ENCODE results near the gene ARHGEF10L.
"Not testable (repeated sequence)": the region's sequence is repeated elsewhere in the genome, so short reads cannot be mapped to it uniquely, and the experiment has no call there.

The ARHGEF10L gene

GRCh38 chr1:17539477-17540254 lies at the start of gene ARHGEF10L:
Gene ARHGEF10L (plus strand): TSS chr1:17539698. CDS start chr1:17580596, 40,898 bp downstream.
- DNase-seq, result no peak

GRCh38 chr1:17489768-17490417 lies 49.6 kb upstream of the ARHGEF10L start:
- not testable (repeated sequence) for DNase-seq

GRCh38 chr1:17490667-17491066 lies 48.8 kb upstream of the ARHGEF10L start:
- not testable (repeated sequence) for DNase-seq

GRCh38 chr1:17494114-17494729 lies 45.3 kb upstream of the ARHGEF10L start:
- DNase-seq, result peak in 1 of 2 experiments; percentile 17

GRCh38 chr1:17496419-17496818 lies 43.1 kb upstream of the ARHGEF10L start:
- DNase-seq, result no peak

- DNase-seq, result no peak
These were observed 41.3 kb upstream of the ARHGEF10L start for GRCh38 chr1:17498214-17498613.

GRCh38 chr1:17502326-17502778 lies 37.1 kb upstream of the ARHGEF10L start:
- DNase-seq, result peak in 1 of 2 experiments; percentile 62

GRCh38 chr1:17503146-17503545 lies 36.4 kb upstream of the ARHGEF10L start:
- DNase-seq, result no peak

- not testable (repeated sequence) for DNase-seq
These were observed 32.3 kb upstream of the ARHGEF10L start for GRCh38 chr1:17507200-17507599.

GRCh38 chr1:17507915-17508314 lies 31.6 kb upstream of the ARHGEF10L start:
- no peak for DNase-seq

GRCh38 chr1:17509363-17509762 lies 30.1 kb upstream of the ARHGEF10L start:
- no peak for DNase-seq

GRCh38 chr1:17510138-17510537 lies 29.4 kb upstream of the ARHGEF10L start:
- DNase-seq, result no peak

GRCh38 chr1:17511188-17511587 lies 28.3 kb upstream of the ARHGEF10L start:
- DNase-seq, result no peak

- DNase-seq, result no peak
These were observed 26.4 kb upstream of the ARHGEF10L start for GRCh38 chr1:17513131-17513530.

- no peak for DNase-seq
These were observed 24.7 kb upstream of the ARHGEF10L start for GRCh38 chr1:17514776-17515175.

GRCh38 chr1:17515902-17516301 lies 23.6 kb upstream of the ARHGEF10L start:
- no peak for DNase-seq

- DNase-seq, result no peak
These were observed 22.9 kb upstream of the ARHGEF10L start for GRCh38 chr1:17516303-17517214.

- DNase-seq, result no peak
These were observed 19.5 kb upstream of the ARHGEF10L start for GRCh38 chr1:17520041-17520440.

GRCh38 chr1:17520473-17521319 lies 18.8 kb upstream of the ARHGEF10L start:
- no peak for DNase-seq

- DNase-seq, result no peak
These were observed 17.4 kb upstream of the ARHGEF10L start for GRCh38 chr1:17521946-17522612.

Data from cerebellar nuclear complex (tissue), 1 donor.